CD4-positive, alpha-beta T cell treated with Interferon alpha-2 for 1 hour (primary cell): ENCODE measurements around the gene PIEZO2.
"Not testable (repeated sequence)": the region's sequence is repeated elsewhere in the genome, so short reads cannot be mapped to it uniquely, and the experiment has no call there.

ENCODE experiments used
- DNase-seq, 2 donors: peaks; one replicate each; pipeline ENCODE4 v3.0.0-alpha.2; 2020 to 2022

Gene PIEZO2

GRCh38 chr18:11149441-11150270 lies at the start of gene PIEZO2:
TSS of gene PIEZO2 (minus strand) at chr18:11149569. CDS start at chr18:11148588, 981 bp downstream.
- DNase-seq: peak in 1 of 2 donors; percentile 10

- DNase-seq: no peak
These were observed 34.3 kb upstream of the PIEZO2 start for GRCh38 chr18:11183637-11184036.

- not testable (repeated sequence) for DNase-seq
These were observed 32.3 kb upstream of the PIEZO2 start for GRCh38 chr18:11181629-11182028.

GRCh38 chr18:11179959-11180519 lies 30.7 kb upstream of the PIEZO2 start:
- DNase-seq: no peak

GRCh38 chr18:11178951-11179549 lies 29.7 kb upstream of the PIEZO2 start:
- DNase-seq: no peak

- DNase-seq: no peak
These were observed 28.0 kb upstream of the PIEZO2 start for GRCh38 chr18:11177382-11177781.

- no peak for DNase-seq
These were observed 27.1 kb upstream of the PIEZO2 start for GRCh38 chr18:11176481-11176881.

GRCh38 chr18:11175266-11175979 lies 26.1 kb upstream of the PIEZO2 start:
- DNase-seq: no peak

GRCh38 chr18:11174179-11174578 lies 24.8 kb upstream of the PIEZO2 start:
- DNase-seq: not testable (repeated sequence)

- DNase-seq: no peak
These were observed 18.4 kb upstream of the PIEZO2 start for GRCh38 chr18:11167778-11168177.

GRCh38 chr18:11165952-11166351 lies 16.6 kb upstream of the PIEZO2 start:
- DNase-seq: no peak

GRCh38 chr18:11165138-11165537 lies 15.8 kb upstream of the PIEZO2 start:
- DNase-seq: no peak

GRCh38 chr18:11163665-11164064 lies 14.3 kb upstream of the PIEZO2 start:
- no peak for DNase-seq

GRCh38 chr18:11162889-11163288 lies 13.5 kb upstream of the PIEZO2 start:
- DNase-seq: no peak

- DNase-seq: no peak
These were observed 13.1 kb upstream of the PIEZO2 start for GRCh38 chr18:11162462-11162861.

- no peak for DNase-seq
These were observed 10.9 kb upstream of the PIEZO2 start for GRCh38 chr18:11160313-11160712.

GRCh38 chr18:11159844-11160243 lies 10.5 kb upstream of the PIEZO2 start:
- no peak for DNase-seq

- DNase-seq: no peak
These were observed 7.6 kb upstream of the PIEZO2 start for GRCh38 chr18:11156978-11157377.

GRCh38 chr18:11155034-11155759 lies 5.8 kb upstream of the PIEZO2 start:
- no peak for DNase-seq

- DNase-seq: no peak
These were observed 5.1 kb upstream of the PIEZO2 start for GRCh38 chr18:11154368-11154989.

- no peak for DNase-seq
These were observed 3.7 kb upstream of the PIEZO2 start for GRCh38 chr18:11153097-11153496.

GRCh38 chr18:11150271-11150615 lies 874 bp upstream of the PIEZO2 start:
- no peak for DNase-seq
